K562 (cell line): ENCODE results near the gene SENP1. TPM values are rescaled to one million over a fixed set of nuclear protein-coding genes. Genes with fewer than 3 reads are reported as not detected.

Experiments
- ATAC-seq: fragments of 200-7000 bp; cut with Tn5 transposase; 3 replicates; pipeline ENCODE4 v1.9.1; 2020; ENCODE audit warnings: moderate library complexity
- BruUV-seq: library from RNA; stranded (reverse); fragments of 400-500 nt; replicated peaks from 2 replicates; lab custom pipeline; 2021; lab: Mats Ljungman, UMichigan
- CTCF ChIA-PET: fragments of 300-600 bp; formaldehyde crosslinking; extraction: SDS; loops from one replicate; lab custom pipeline; 2021; ENCODE audit warnings: low intra/inter-chr PET ratio; lab: Yijun Ruan, JAX
- POLR2A ChIA-PET: fragments of 300-600, 350-650 bp; sonication (Branson Sonifier 250); formaldehyde crosslinking; extraction: SDS; loops from one replicate; lab custom pipeline; 2021; ENCODE audit warnings: antibody characterized with exemption, inconsistent platforms; lab: Yijun Ruan, JAX
- DNase-seq, 4 experiments: peaks; one replicate each; pipeline versions ENCODE4 v3.0.0 to v3.0.0-alpha.2; 2011 to 2018; ENCODE audit warnings: low spot score in 3 of 4, mixed read lengths in 3 of 4; ENCODE audit errors: extremely low read depth in 1 of 4
- FAIRE-seq: peaks from 2 replicates; lab custom pipeline; 2011; peaks lifted over from hg19 to GRCh38; lab: Jason Lieb, UNC
- H2AFZ ChIP-seq: 2 replicates; pipeline ENCODE4 v1.6.0; 2011; ENCODE audit warnings: low read depth, low read length, control low read depth, inconsistent platforms
- H3K27ac ChIP-seq: fragments of 200-600 bp; 3 replicates; pipeline ENCODE4 v1.8.0; 2011; ENCODE audit warnings: low read depth, mild to moderate bottlenecking, control low read depth, inconsistent platforms, low read length, moderate library complexity, mixed read lengths; ENCODE audit errors: extremely low read depth
- H3K27me3 ChIP-seq, 2 experiments: fragments of 300-600 bp in 1 of 2; 2 replicates in 1 of 2; 3 replicates in 1 of 2; pipeline versions ENCODE4 v1.6.0 to v1.8.0; 2011; ENCODE audit warnings: inconsistent platforms in 2 of 2, low read length in 2 of 2, mild to moderate bottlenecking in 1 of 2, mixed read lengths in 1 of 2, moderate library complexity in 1 of 2; ENCODE audit not compliant: control insufficient read depth in 2 of 2, insufficient read depth in 2 of 2
- H3K36me3 ChIP-seq: fragments of 300-600 bp; 3 replicates; pipeline ENCODE4 v1.8.0; 2011; ENCODE audit warnings: mild to moderate bottlenecking, low read length, inconsistent platforms; ENCODE audit not compliant: control insufficient read depth, insufficient read depth
- H3K4me1 ChIP-seq, 2 experiments: fragments of 200-600 bp in 1 of 2; replicated peaks in 1 of 2; 2 replicates in 1 of 2; 3 replicates in 1 of 2; pipeline versions ENCODE4 v1.5.1 to v1.8.0; 2011; ENCODE audit warnings: inconsistent platforms in 2 of 2, low read length in 2 of 2, mild to moderate bottlenecking in 1 of 2, mixed read lengths in 1 of 2, moderate library complexity in 1 of 2; ENCODE audit not compliant: control insufficient read depth in 2 of 2, insufficient read depth in 2 of 2
- H3K4me2 ChIP-seq: 2 replicates; pipeline ENCODE4 v1.6.1; 2011; ENCODE audit warnings: low read length, control low read depth, inconsistent platforms, mixed read lengths; ENCODE audit not compliant: insufficient read depth
- H3K4me3 ChIP-seq: fragments of 200-600 bp; sonication (generic), shearing (Covaris generic); 2 replicates; pipeline ENCODE4 v1.5.1; 2016; ENCODE audit warnings: control low read depth, inconsistent platforms
- H3K79me2 ChIP-seq: fragments of 200-600 bp; 3 replicates; pipeline ENCODE4 v1.8.0; 2011; ENCODE audit warnings: low read length, inconsistent platforms; ENCODE audit not compliant: control insufficient read depth, insufficient read depth
- H3K9ac ChIP-seq, 2 experiments: 2 replicates each; pipeline versions ENCODE4 v1.6.0 to v1.6.1; 2011; ENCODE audit warnings: low read depth in 2 of 2, low read length in 2 of 2, control low read depth in 1 of 2, inconsistent platforms in 1 of 2, mild to moderate bottlenecking in 1 of 2, mixed read lengths in 1 of 2; ENCODE audit not compliant: insufficient read depth in 1 of 2
- H3K9me1 ChIP-seq: one replicate; pipeline ENCODE4 v1.6.0; 2011; ENCODE audit warnings: inconsistent platforms, mild to moderate bottlenecking, low read length, moderate library complexity; ENCODE audit not compliant: control insufficient read depth, insufficient read depth
- H3K9me3 ChIP-seq: replicated peaks from 2 replicates; pipeline ENCODE4 v1.5.1; 2011; ENCODE audit warnings: low read depth, low read length, inconsistent platforms; ENCODE audit not compliant: control insufficient read depth, insufficient read depth
- H4K20me1 ChIP-seq: replicated peaks from 2 replicates; pipeline ENCODE4 v1.6.1; 2011; ENCODE audit warnings: low read length, inconsistent platforms, mixed read lengths; ENCODE audit not compliant: control insufficient read depth, insufficient read depth
- CSDE1 ChIP-seq, 2 experiments: fragments of 450-650 bp; IDR thresholded peaks; 2 replicates each; pipeline ENCODE4 v1.6.1; 2016; ENCODE audit warnings: mild to moderate bottlenecking in 1 of 2
- DIDO1 ChIP-seq: fragments of 450-650 bp; IDR thresholded peaks from 2 replicates; pipeline ENCODE4 v1.6.1; 2016; ENCODE audit warnings: low read depth, missing biosample characterization, missing genetic modification characterization
- DMBX1 ChIP-seq: fragments of 250-450 bp; sonication (Bioruptor Pico); IDR thresholded peaks from 2 replicates; pipeline ENCODE4 v1.8.0; 2022; ENCODE audit warnings: inconsistent platforms, mild to moderate bottlenecking, moderate library complexity, borderline replicate concordance
- ETS2 ChIP-seq: IDR thresholded peaks from 2 replicates; pipeline ENCODE4 v1.6.1; 2016; ENCODE audit warnings: borderline replicate concordance, missing genetic modification characterization, mild to moderate bottlenecking, moderate library complexity, missing compliant biosample characterization; ENCODE audit not compliant: poor library complexity, severe bottlenecking
- FOXP4 ChIP-seq: sonication (generic); formaldehyde crosslinking; IDR thresholded peaks from 2 replicates; pipeline ENCODE4 v1.8.0; 2022; ENCODE audit warnings: mild to moderate bottlenecking, missing genetic modification reagents, borderline replicate concordance
- GTF2E2 ChIP-seq: fragments of 200-800 bp; sonication (Bioruptor generic); IDR thresholded peaks from 2 replicates; pipeline ENCODE4 v1.6.1; 2016; ENCODE audit warnings: missing genetic modification characterization, missing compliant biosample characterization
- KAT7 ChIP-seq: sonication (generic); formaldehyde crosslinking; IDR thresholded peaks from 2 replicates; pipeline ENCODE4 v1.8.0; 2022; ENCODE audit warnings: missing genetic modification reagents, mild to moderate bottlenecking, borderline replicate concordance
- KLF13 ChIP-seq: fragments of 450-650 bp; IDR thresholded peaks from 2 replicates; pipeline ENCODE4 v1.6.1; 2016; ENCODE audit warnings: missing genetic modification characterization, low read depth, mild to moderate bottlenecking, missing compliant biosample characterization, moderate library complexity, borderline replicate concordance
- MAFG ChIP-seq: fragments of 450-650 bp; conservative IDR thresholded peaks from 2 replicates; pipeline ENCODE4 v1.6.1; 2016; ENCODE audit warnings: missing genetic modification characterization, missing compliant biosample characterization
- NR1H2 ChIP-seq: sonication (generic); formaldehyde crosslinking; IDR thresholded peaks from 2 replicates; pipeline ENCODE4 v1.4.0; 2020; ENCODE audit warnings: mild to moderate bottlenecking, missing genetic modification reagents
- PHB ChIP-seq: fragments of 250-450 bp; sonication (Bioruptor Pico); IDR thresholded peaks from 2 replicates; pipeline ENCODE4 v1.5.0; 2021
- POLR2H ChIP-seq: IDR thresholded peaks from 2 replicates; pipeline ENCODE4 v1.6.1; 2016; ENCODE audit warnings: missing genetic modification characterization, low read depth, mild to moderate bottlenecking, control low read depth, missing compliant biosample characterization, moderate library complexity
- ZBTB33 ChIP-seq: sonication (generic); formaldehyde crosslinking; IDR thresholded peaks from 2 replicates; pipeline ENCODE4 v1.8.1; 2023; ENCODE audit warnings: mild to moderate bottlenecking, missing genetic modification reagents
- ZC3H4 ChIP-seq: sonication (generic); formaldehyde crosslinking; IDR thresholded peaks from 2 replicates; pipeline ENCODE4 v1.9.0; 2021; ENCODE audit warnings: missing genetic modification reagents, borderline replicate concordance
- WGBS: fragments of 100-300 bp; shearing (Covaris generic); methylation state at CpG from one replicate; pipeline ENCODE4 v1.1.6; 2016; ENCODE audit warnings: low coverage, mixed read lengths; ENCODE audit not compliant: insufficient coverage; ENCODE audit errors: missing lambda C conversion rate; 5-methylcytosine and 5-hydroxymethylcytosine counted together
- in situ Hi-C: fragments of 300-500 bp; cut with MboI; formaldehyde crosslinking; loops from 4 replicates; pipeline ENCODE4 v1.15.0; 2018; ENCODE audit warnings: inconsistent platforms, mixed read lengths
- intact Hi-C: fragments of 100-400 bp; cut with micrococcal nuclease; formaldehyde crosslinking; loops from 2 replicates; pipeline ENCODE4 v1.14.2; 2022
- polyA plus RNA-seq, 8 experiments: library from polyadenylated mRNA; depleted of rRNA in 4 of 8; stranded (reverse) in 5 of 8; unstranded in 3 of 8; fragments of >200 nt; fragmentation: Nextera tagmentation in 2 of 8; fragmentation: Illumina TruSeq in 1 of 8; extraction: Ambion mirVana in 2 of 8; extraction: Trizol in 1 of 8; gene quantifications; 2 replicates each; pipeline versions ENCODE4 v1.2.1 to v1.2.3, GENCODE V29; 2011 to 2014; ENCODE audit warnings: inconsistent platforms in 1 of 8, missing spikeins in 1 of 8
- total RNA-seq, 7 experiments: library from RNA; depleted of rRNA in 6 of 7; stranded (reverse); fragments of >200 nt in 6 of 7; fragmentation: Illumina TruSeq in 2 of 7; extraction: Trizol in 2 of 7; gene quantifications; 2 replicates each; pipeline versions ENCODE4 v1.2.1 to v1.2.3, GENCODE V29; 2011 to 2021; ENCODE audit warnings: low replicate concordance in 1 of 7
- TF ChIP-seq, protein P1 (sequence below), 3 experiments: fragments of 200-800 bp in 1 of 3; sonication (Bioruptor generic) in 1 of 3; sonication (generic) in 1 of 3; formaldehyde crosslinking in 1 of 3; IDR thresholded peaks; 2 replicates each; pipeline versions ENCODE4 v1.6.1 to v1.8.0; 2016 to 2022; ENCODE audit warnings: mild to moderate bottlenecking in 2 of 3, missing compliant biosample characterization in 2 of 3, missing genetic modification characterization in 2 of 3, missing genetic modification reagents in 1 of 3

The SENP1 gene
- total and polyA plus RNA-seq, 9 of the 15 experiments (the other 6 are each of a cell fraction or from before 2014, with no cell fraction given), result 15.5 to 59.0 (median 36.3) TPM

- TF ChIP-seq KLF13 (tag), result no peak
- no peak for TF ChIP-seq ZC3H4
- no peak for TF ChIP-seq ETS2 (tag)
Observed at GRCh38 chr12:48061938-48062719, 43.8 kb downstream of the SENP1 start (continued).

DNA sequence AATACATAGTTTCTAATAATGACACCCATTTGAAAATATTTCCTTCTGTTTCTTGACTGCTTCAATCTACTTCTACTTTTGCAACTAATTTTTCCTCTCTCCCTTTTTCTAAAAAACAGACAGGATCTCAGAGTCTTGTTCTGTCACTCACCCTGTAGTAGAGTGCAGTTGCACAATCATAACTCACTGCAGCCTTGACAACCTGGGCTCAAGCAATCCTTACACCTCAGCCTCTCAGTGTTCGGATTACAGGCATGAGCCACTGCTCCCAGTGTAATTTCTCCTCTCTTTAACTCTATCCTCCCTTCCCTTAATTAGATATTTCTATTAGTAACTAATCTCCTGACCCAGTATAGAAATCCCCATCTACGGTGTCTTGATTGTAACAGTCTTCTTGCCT lies 45.4 kb downstream of the SENP1 start:
- FAIRE-seq (no peak), DNase-seq (no peak), ATAC-seq (no peak)
- intact Hi-C loops, result no loop called here
- CTCF ChIA-PET, result no interaction called here
- H3K36me3 ChIP-seq, result peaks cover 69% of the 10 kb centered on the region
- H3K27ac ChIP-seq, result no peak overlapping the region
- H3K4me3 ChIP-seq, result no peak overlapping the region
- no peak overlapping the region for H3K9ac ChIP-seq
- in situ Hi-C loops, result no loop called here
- H3K4me2 ChIP-seq, result no peak overlapping the region
- peaks cover 6% of the 10 kb centered on the region; the same call in 1 of the 2 replicates for H3K9me3 ChIP-seq
- TSS peak; percentile 23 for BruUV-seq
- H3K4me1 ChIP-seq, result no peaks in the 10 kb centered on the region
- H3K9me1 ChIP-seq, result no peaks in the 10 kb centered on the region
- POLR2A ChIA-PET, result no interaction called here
- no peaks in the 10 kb centered on the region for H4K20me1 ChIP-seq
- H2AFZ ChIP-seq, result no peak overlapping the region
- WGBS, result 94% methylated on average over 2 of the region's 2 CpGs
- no peaks in the 10 kb centered on the region for H3K79me2 ChIP-seq
- no peaks in the 10 kb centered on the region for H3K27me3 ChIP-seq
- no peak for TF ChIP-seq ZBTB33 (CRISPR knock-in tag)
- TF ChIP-seq KAT7, result no peak
- TF ChIP-seq DIDO1 (tag), result no peak
- no peak for TF ChIP-seq FOXP4 (CRISPR knock-in tag)
- TF ChIP-seq PHB, result no peak
- no peak for TF ChIP-seq MAFG (tag)
- no peak for TF ChIP-seq GTF2E2 (tag)
- TF ChIP-seq CSDE1 (IDR thresholded peaks at IDR 0.05), result no peak
- no peak for TF ChIP-seq ZC3H4
- TF ChIP-seq, protein P1, sequence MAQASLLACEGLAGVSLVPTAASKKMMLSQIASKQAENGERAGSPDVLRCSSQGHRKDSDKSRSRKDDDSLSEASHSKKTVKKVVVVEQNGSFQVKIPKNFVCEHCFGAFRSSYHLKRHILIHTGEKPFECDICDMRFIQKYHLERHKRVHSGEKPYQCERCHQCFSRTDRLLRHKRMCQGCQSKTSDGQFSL (CRISPR knock-in tag; IDR thresholded peaks at IDR 0.05), result no peak
- TF ChIP-seq, protein P1 (tag; IDR thresholded peaks at IDR 0.05), result no peak
- no peak for TF ChIP-seq NR1H2
- no peak for TF ChIP-seq DMBX1
- TF ChIP-seq POLR2H (tag), result no peak
